HG02970 (cell line): ENCODE results near the gene POLR3C.
A peak's percentile ranks its signal among the peaks of the same experiment; 100 is the strongest.

Experiments
- ATAC-seq: cut with Tn5 transposase; IDR thresholded peaks from one replicate; pipeline ENCODE4 v1.9.1; 2021; ENCODE audit warnings: mild to moderate bottlenecking, moderate library complexity, moderate number of reproducible peaks; ENCODE audit not compliant: unreplicated experiment, low FRiP score

The POLR3C gene

GRCh38 chr1:145863282-145864018, 39.5 kb downstream of the POLR3C start:
- ATAC-seq, result no peak

DNA sequence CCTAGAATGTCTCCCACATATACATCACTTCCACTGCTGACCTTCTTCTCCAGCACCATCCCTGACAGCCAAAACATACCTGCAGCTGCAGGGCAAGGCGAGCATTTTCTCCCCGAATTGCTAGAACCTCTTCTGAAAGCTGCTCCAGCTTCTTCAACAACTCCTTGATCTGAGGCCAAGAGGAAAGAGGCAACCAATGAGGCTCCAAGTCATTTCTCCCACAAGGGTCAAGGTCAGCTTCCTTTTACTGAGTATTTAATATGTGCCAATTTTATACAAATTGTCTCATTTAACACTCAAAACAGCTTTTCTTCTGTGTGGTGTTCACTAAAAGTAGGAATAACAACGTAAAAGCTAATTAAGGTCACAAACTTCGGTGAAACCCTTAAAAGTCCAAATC, 44.2 kb downstream of the POLR3C start:
- ATAC-seq, result no peak

GRCh38 chr1:145871994-145872924, 48.3 kb downstream of the POLR3C start:
- no peak for ATAC-seq

DNA sequence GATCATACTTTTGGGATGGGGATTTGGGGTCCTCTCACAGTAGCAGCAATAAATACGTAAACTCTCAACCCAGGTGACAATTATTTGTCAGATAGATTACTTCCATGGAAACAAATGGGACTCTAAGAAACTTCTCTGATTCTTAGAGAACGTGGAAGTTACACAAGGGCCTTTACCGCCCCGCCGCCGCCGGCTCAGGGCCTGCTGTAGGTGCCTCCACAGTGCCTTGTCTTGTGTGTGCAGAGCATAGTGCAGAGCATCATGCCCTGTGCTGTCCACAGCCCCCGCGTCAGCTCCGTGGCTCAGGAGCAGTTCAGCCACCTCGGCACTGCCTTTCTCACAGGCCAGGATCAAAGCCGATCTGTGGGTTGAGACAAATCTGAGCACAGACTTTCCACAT, 50.6 kb downstream of the POLR3C start:
- ATAC-seq, result no peak

GRCh38 chr1:145877923-145878486, 54.0 kb downstream of the POLR3C start:
- no peak for ATAC-seq

GRCh38 chr1:145878724-145879123, 54.7 kb downstream of the POLR3C start:
- ATAC-seq, result no peak

GRCh38 chr1:145879775-145880174, 55.8 kb downstream of the POLR3C start:
- no peak for ATAC-seq

- no peak for ATAC-seq
Observed at GRCh38 chr1:145884675-145885074, 60.7 kb downstream of the POLR3C start.

- ATAC-seq, result peak; percentile 88
Observed at GRCh38 chr1:145885738-145886287, 61.8 kb downstream of the POLR3C start, which contains the start of gene ANKRD35. Gene ANKRD35 (minus strand): TSS chr1:145885866. CDS start chr1:145885758, 108 bp downstream.

DNA sequence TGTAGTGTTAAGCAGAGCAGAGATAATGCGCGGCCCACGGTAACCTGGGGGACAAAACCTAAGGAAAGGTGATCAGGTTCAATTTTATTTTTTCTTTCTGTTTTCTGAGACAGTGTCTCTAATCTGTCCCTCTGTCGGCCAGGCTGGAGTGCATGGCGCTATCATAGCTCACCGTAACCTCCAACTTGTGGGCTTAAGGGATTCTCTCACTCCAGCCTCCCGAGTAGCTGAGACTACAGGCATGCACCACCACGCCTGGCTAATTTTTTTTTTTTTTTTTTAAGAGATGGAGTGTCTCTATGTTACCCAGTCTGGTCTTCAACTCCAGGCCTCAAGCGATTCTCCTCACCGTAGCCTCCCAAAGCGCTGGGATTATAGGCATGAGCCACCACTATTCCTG, 62.4 kb downstream of the POLR3C start:
- no peak for ATAC-seq

DNA sequence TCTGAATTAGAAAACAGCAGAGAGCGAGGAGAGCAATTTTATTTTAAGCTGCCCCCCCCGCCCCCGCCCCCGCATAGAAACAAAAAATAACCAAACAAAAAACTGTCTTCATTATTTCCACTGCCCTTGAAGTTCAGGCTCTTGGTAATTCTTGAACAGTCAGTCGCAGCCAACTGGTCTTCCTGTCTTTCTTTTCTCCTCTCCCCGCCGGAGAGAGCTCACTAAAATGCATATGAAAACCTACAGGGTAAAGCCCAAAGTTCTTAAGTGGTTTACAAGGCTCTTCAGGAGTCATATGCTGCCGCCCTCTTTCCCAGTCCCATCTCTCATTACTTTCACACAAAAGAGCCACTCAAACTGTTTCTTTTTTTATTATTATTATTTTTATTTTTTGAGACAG, 62.8 kb downstream of the POLR3C start:
- ATAC-seq, result no peak

DNA sequence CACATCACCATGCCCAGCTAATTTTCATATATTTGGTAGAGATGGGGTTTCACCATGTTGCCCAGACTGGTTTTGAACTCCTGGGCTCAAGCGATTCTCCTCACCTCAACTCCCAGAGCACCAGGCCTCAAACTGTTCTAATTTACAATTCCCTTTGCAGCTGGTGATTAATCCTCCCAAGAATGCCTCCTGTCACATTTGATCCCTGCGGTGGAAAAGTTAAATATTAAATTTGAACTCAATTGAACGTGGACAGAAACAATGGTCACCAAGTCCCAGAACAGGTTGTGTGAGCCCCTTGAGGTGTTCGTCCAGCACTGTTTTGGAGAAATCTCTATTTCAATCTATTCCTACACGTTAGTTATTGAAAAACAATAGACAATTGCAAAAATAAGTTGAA, 63.6 kb downstream of the POLR3C start:
- ATAC-seq, result no peak

GRCh38 chr1:145889722-145890121, 65.7 kb downstream of the POLR3C start:
- ATAC-seq, result no peak

- no peak for ATAC-seq
Observed at GRCh38 chr1:145891143-145891542, 67.1 kb downstream of the POLR3C start.

DNA sequence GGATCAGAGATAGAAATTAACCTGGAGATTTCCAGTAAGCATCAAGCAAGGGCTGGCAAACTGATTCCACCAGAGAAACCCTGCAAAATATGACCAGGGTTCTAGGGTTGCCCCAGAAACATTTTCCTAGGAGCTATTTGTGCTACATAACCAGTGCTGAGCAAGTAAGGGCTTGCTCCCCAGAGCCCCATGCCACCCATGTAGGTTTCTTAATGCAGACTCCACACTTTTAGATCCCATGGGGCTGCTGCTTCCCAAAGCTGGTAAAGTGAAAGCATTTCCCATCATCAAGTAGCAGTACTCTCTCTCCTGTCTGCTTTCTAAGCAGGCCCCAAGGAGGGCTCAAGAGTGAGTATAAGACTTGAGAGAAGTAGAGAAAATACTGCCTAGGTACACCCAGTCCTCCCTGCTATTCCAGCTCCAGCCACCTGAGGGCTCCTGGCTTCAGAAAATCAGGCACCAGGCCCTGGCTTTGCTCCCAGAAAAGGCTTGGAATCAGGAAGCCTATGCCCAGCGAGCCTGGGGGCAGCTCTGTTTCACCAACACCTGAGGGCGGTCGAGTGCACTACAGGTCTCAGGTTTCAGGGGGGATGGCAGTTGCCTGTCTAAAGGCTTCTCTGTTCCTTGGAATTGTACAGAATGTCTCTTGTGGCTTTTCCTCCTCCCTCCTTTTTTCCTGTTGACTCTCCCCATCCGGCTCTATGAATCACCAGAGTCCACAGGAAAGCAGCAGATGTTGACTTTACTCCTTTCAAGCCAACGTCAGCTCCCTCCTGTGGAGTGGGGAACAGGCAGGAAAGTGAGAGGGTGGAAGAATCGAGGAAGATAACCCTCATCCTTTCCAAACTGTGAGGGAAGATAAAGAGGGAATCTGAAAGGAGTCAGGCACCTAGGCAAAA, 67.8 kb downstream of the POLR3C start:
- ATAC-seq, result no peak

DNA sequence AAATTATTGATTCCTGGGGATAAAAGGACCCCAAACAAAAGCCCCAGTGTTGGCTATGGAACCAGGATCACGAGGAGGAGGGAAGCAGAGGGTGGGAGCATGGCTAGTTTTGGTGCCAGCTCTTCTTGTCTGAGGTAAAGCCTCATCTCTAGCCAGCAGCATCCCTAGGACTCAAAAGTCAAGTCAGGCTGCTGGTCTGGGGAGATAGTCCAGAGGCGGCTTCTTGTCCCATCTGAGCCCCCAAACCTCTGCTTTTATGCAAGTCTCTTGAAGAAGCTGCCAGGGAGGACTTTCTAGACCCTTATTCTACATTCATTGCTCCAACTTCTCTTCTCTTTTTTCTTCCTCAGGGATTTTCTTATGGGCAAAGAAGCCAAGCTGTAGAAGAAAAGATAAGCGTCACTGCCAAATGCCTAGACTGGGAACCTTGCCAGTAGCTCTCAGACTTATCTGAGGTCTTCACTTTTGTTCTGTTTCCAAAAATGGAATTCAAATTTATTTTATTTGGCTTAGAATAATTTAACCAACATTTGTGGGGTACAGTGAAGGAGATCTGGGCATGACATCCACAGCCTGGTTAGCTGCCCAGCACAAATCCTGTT, 68.6 kb downstream of the POLR3C start:
- ATAC-seq, result no peak

GRCh38 chr1:145893306-145894055, 69.5 kb downstream of the POLR3C start:
- no peak for ATAC-seq
